Erythroblast (primary cell): Measurements from ENCODE around the gene NPY4R.
"Not testable (repeated sequence)": the region's sequence is repeated elsewhere in the genome, so short reads cannot be mapped to it uniquely, and the experiment has no call there.

Source experiments
- GATA1 ChIP-seq: IDR thresholded peaks from 2 replicates; pipeline ENCODE4 v1.6.1; 2011; ENCODE audit warnings: low read depth, mild to moderate bottlenecking, control low read depth, low read length, moderate library complexity
- POLR2A ChIP-seq: IDR thresholded peaks from 2 replicates; pipeline ENCODE4 v1.6.1; 2011; ENCODE audit warnings: mild to moderate bottlenecking, low read length

DNA sequence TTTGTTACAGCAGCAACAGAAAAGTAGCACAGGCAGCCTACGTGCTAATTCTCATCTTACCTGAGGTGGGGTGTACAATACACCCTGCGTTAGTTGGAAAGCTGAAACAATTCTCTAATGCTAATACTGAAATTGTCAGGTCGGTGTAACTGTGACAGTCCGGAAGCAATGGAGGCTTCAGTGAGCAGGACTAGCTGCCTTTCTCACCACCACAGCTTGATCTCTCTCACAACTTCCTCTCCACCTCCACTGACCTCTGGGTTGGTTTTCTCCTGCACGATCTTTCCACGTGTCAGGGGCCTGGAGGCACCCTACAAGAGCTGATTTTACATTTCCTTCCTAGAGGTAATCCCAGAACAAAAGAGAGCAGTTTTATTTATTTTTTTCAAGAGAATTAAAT lies 50.5 kb downstream of the NPY4R start:
- TF ChIP-seq POLR2A, GATA1: not testable (repeated sequence)
